Right renal cortex interstitium (tissue), 3 donors: ENCODE results near the gene SIK2. TPM values are rescaled to one million over a fixed set of nuclear protein-coding genes. Genes with fewer than 3 reads are reported as not detected.
"Not testable (repeated sequence)": the region's sequence is repeated elsewhere in the genome, so short reads cannot be mapped to it uniquely, and the experiment has no call there.

ENCODE experiments used
- DNase-seq, 3 donors: peaks; one replicate each; pipeline ENCODE4 v3.0.0-alpha.2; 2013; ENCODE audit warnings: low read depth in 3 of 3, low spot score in 2 of 3
- polyA plus RNA-seq, 3 donors: library from polyadenylated mRNA; unstranded; fragments of 120-200 nt; gene quantifications; one replicate each; pipeline ENCODE4 v1.2.1, GENCODE V29; 2013; ENCODE audit not compliant: insufficient read length in 3 of 3

Gene SIK2
- polyA plus RNA-seq, 3 donors: 19.8 to 20.9 (median 20.5) TPM

- DNase-seq: no peak
Measured at GRCh38 chr11:111620518-111620917, 18.3 kb downstream of the SIK2 start.

DNA sequence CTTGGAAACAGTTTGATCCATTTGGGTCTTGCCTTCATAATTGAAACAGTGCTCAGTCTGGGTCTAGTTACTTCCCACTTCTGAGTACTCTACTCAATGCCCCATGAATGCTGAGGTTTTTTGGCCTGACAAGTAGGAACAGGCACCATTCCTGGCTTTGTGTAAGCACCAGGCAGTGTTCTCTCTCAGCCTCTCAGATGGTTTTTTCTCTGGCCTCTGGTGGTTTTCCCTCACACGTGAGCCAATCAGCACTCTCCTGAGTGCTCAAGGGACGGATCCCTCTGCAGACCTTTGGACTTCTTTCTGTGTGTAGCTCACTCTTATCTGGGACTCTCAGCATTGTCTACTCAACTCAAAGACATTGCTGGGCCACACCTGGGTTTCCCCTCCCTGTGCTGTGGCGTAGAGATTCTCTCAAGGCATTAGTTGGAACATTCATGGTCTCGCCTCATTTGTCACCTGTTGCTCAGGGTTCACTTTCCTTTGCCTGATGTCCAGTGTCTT lies 21.3 kb downstream of the SIK2 start:
- DNase-seq: no peak

- DNase-seq: no peak
Measured at GRCh38 chr11:111624608-111625007, 22.4 kb downstream of the SIK2 start.

DNA sequence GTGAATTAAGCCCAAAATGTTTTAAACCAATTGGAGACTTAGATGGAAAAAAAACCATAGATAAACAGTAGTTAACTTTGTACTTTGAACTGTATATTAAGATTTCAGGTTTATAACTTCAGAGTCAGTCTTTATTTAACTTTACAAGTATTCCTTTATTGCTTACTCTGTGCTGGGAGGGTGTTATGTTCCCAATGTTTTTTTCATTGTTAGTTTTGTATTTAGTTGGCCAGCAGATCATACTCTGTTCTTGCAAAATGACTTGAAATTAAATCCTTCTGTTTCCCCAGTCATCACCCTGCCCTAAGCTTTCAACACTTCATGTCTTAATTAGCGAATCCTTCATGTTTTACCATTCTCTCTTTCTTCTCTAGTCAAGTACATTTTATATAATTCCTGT lies 25.3 kb downstream of the SIK2 start:
- DNase-seq: no peak

DNA sequence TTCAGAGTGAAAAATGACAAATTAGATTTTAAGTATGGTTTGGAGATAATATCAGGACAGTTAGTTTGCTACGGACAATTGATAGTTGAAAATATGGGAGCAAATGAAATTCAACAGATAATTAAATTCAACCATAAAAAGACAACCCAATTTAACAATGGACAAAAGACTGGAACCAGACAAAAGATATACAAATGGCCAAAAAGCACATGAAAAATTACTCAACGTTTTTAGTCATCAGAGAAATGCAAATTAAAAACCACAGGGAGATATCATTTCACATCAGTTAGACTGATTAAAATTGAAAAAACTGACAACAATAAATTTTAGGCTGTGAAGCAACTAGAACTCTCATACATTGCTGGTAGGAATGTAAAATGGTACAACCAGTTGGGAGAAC lies 27.2 kb downstream of the SIK2 start:
- DNase-seq: no peak

DNA sequence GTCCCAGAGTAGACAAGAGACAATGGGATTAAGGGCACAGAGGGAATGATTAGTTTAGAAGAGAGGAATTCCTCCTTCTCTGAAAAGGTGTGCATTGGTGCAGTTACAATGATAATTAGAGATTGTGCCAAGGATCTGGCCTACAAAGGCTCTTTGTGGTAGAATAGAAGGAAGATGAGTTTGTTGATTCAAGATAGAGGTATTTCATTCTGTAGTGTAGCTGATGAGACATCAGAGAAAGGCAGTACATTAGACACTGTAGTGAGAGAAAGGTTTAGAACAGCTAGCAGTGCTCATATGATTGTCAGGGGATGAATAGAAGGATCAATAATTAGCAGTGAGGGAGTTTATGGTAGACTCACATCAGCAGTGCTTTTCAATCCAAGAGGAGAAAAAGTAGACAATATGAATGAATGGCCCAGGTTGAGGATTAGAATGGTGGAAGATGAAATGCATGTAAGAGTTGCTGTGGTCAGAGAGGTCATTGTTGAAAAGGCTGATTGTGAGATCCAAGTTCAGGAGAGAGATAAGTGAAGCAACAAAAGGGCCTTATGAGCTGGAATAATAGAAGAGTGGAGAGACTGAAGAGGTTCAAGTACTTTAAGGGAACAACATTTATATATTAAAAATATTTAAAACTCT lies 28.9 kb downstream of the SIK2 start:
- DNase-seq: no peak

DNA sequence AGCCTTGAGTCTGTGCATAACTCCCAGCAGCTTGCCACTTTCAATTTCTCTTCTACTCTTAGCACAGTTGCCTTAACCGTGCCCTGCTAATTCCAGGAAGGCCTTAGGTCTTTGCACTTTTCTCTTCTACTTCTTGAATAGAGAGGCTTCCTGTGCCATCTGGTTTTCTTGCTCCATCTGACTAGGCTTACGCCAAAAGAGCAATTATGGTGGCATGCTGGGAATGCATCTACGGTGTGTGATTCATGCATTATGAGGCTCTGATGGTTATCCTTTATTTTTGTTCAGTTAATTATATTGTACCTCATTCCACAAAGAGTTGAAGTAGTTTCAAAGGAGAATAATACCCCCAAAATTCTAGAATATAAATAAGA lies 29.4 kb downstream of the SIK2 start:
- no peak for DNase-seq

- DNase-seq: no peak
Measured at GRCh38 chr11:111632516-111633220, 30.4 kb downstream of the SIK2 start.

DNA sequence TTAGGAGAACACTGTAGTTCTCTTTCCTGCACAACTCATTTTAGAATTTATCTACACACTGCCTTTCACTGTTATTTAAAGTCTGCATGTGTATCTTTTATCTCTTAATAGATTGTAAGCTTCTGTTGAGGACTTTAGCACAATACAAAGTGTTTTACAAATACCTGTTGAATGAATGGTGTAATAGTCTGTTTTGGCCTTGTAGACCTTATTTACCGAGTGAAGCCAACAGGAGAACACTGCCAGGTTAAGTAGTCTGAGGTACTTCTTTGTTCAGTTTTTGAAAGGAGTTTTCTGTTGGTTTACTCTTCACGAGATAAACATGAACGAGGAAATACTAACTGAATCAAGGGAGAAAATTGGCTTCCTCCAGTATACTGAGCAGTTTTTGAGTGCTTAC lies 31.0 kb downstream of the SIK2 start:
- no peak for DNase-seq

- no peak for DNase-seq
Measured at GRCh38 chr11:111633756-111634362, 31.6 kb downstream of the SIK2 start.

- DNase-seq: no peak
Measured at GRCh38 chr11:111634981-111635705, 32.9 kb downstream of the SIK2 start.

- no peak for DNase-seq
Measured at GRCh38 chr11:111635706-111636045, 33.4 kb downstream of the SIK2 start.

DNA sequence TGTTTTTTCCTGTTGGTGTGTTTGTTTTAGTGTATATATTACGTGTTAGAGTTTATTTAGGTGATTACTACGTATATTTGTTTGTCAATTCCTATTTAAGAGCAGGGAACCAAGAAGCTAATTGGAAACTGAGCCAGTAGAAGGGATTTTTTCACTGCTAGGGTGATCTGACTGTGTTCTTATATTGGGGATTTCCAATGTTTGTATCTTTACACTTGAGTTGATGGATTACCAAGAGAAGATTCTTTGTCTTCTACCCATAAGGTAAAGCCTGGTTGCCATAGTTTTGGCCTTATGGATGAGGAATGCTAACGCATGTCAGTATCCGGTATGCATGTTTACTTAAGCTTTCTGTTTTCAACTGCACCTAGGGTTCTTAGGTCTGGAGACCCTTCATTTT lies 35.6 kb downstream of the SIK2 start:
- DNase-seq: no peak

DNA sequence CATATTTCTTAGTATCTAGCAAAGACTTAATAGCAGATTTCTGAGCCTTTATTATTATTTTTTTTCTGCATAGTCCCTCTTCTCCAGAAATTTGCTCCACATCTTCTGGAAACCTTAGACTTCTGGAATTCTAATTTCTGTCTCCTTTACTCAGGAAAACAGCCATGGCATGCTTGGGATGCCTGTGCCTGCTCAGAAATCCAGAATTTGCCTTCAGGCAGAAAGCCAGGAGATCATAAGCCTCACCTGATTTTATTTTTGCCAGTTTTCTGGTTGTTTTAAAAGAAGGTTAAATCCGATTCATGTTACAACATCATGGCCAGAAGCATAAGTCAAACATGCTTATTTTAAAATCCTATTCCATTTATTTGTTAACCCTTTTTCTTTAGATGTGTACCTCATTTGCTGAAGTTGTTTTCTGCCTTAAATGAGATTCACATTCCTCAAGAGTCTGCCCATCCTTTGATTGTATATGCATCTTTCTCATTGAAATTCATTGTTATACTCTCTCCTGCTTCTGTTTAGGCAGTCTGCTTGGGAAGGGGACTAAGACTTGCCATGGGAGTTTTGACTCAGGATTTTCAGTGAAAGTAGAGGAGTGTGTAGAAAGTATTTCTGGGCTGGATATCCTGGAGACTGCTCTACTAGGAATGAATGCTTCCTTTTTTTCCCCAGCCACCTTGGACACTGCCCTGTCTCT lies 37.1 kb downstream of the SIK2 start:
- DNase-seq: no peak

GRCh38 chr11:111641339-111642015 lies 39.2 kb downstream of the SIK2 start:
- DNase-seq: no peak

DNA sequence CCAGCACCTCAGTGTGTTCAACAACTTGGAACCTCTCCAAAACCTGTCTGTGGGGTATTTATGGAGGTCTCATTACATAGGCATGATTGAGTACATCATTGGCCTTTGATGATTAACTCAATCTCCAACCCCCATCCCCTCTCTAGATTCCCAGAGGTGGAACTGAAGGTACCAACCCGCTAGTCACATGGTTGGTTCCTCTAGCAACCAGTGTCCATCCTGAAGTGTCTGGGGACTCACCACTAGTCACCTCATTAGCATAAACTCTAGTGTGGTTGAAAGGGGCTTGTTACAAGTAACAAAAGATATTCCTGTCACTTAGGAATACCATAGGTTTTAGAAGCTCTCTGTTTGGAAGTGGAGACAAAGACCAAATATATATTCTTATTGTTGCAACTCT lies 40.3 kb downstream of the SIK2 start:
- no peak for DNase-seq

GRCh38 chr11:111644922-111645321 lies 42.7 kb downstream of the SIK2 start:
- DNase-seq: no peak

GRCh38 chr11:111645657-111646316 lies 43.5 kb downstream of the SIK2 start:
- DNase-seq: no peak

DNA sequence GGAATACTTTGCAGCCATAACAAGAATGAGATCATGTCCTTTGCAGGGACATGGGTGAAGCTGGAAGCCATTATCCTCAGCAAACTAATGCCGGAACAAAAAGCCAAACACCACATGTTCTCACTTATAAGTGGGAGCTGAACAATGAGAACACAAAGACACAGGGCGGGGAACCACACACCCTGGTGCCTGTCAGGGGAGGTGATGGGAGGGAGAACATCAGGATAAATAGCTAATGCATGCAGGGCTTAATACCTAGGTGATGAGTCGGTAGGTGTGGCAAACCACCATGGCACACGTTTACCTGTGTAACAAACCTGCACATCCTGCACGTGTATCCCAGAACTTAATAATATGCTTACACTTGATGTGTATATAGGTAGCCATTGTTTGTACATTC lies 49.1 kb downstream of the SIK2 start:
- DNase-seq: not testable (repeated sequence)

DNA sequence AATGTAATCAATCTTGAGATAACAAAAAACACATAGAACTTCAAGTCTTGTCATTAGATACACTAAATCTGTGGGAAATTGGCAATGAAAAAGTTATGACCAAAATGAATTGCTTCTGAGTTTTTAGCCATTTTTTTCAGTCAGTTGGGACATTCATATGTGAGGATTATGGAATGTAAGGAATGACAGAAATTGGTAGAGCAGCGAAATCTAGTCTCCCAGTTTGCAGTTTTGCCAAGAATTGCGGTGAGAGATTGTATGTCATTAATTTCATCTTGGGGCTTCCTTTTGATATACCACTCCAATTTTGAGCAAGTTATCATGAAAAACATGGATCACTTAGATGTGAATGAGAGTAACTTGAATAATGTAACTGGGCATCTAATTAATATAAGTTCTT lies 49.9 kb downstream of the SIK2 start:
- DNase-seq: no peak
